Measurements from ENCODE around the gene MTMR4.

- TF ChIP-seq CTCF (IDR thresholded peaks at IDR 0.05) (no peak), POLR2A (IDR thresholded peaks at IDR 0.05) (no peak)
These were observed 18.1 kb upstream of the MTMR4 start for GRCh38 chr17:58532555-58532951.

All from lower leg skin (tissue), 3 donors.